GM12878 (cell line): ENCODE measurements around the gene KCNB1. TPM values are rescaled to one million over a fixed set of nuclear protein-coding genes. Genes with fewer than 3 reads are reported as not detected.

ENCODE experiments used
- ATAC-seq: fragments of 200-7000 bp; cut with Tn5 transposase; 3 replicates; pipeline ENCODE4 v1.9.1; 2020; ENCODE audit warnings: mild to moderate bottlenecking, moderate library complexity
- BruUV-seq: library from RNA; stranded (reverse); fragments of 400-500 nt; replicated peaks from 2 replicates; lab custom pipeline; 2021; lab: Mats Ljungman, UMichigan
- CTCF ChIA-PET: fragments of 300-600 bp; sonication (Branson Sonifier 250); formaldehyde crosslinking; extraction: SDS; loops from one replicate; lab custom pipeline; 2021; ENCODE audit warnings: inconsistent platforms; lab: Yijun Ruan, JAX
- POLR2A ChIA-PET: fragments of 350-600 bp; formaldehyde crosslinking; extraction: SDS; loops from one replicate; lab custom pipeline; 2021; ENCODE audit warnings: inconsistent platforms; lab: Charles Lee
- RAD21 ChIA-PET: fragments of 300-600 bp; sonication (Branson Sonifier 250); formaldehyde crosslinking; loops from one replicate; lab custom pipeline; 2023; ENCODE audit warnings: antibody characterized with exemption; ENCODE audit not compliant: unreplicated experiment; lab: Charles Lee
- SMC1A ChIA-PET: fragments of 300-600 bp; sonication (Branson Sonifier 250); formaldehyde crosslinking; loops from one replicate; lab custom pipeline; 2023; ENCODE audit not compliant: unreplicated experiment, uncharacterized antibody; lab: Charles Lee
- DNase-seq: peaks from one replicate; pipeline ENCODE4 v3.0.0-alpha.2; 2011; ENCODE audit warnings: low read depth, low spot score
- FAIRE-seq: peaks from 3 replicates; lab custom pipeline; 2011; peaks lifted over from hg19 to GRCh38; lab: Jason Lieb, UNC
- H2AFZ ChIP-seq: 2 replicates; pipeline ENCODE4 v1.6.0; 2011; ENCODE audit warnings: low read depth, low read length, control low read depth; ENCODE audit not compliant: control insufficient read depth
- H3K27ac ChIP-seq: 2 replicates; pipeline ENCODE4 v1.5.1; 2011; ENCODE audit warnings: control low read depth; ENCODE audit not compliant: control insufficient read depth, insufficient read depth
- H3K27me3 ChIP-seq, 2 experiments: replicated peaks in 1 of 2; 2 replicates each; pipeline versions ENCODE4 v1.6.0 to v1.6.1; 2011; ENCODE audit warnings: low read length in 1 of 2; ENCODE audit not compliant: control insufficient read depth in 2 of 2, insufficient read depth in 2 of 2
- H3K36me3 ChIP-seq, 2 experiments: 2 replicates each; pipeline ENCODE4 v1.5.1; 2011; ENCODE audit warnings: low read length in 1 of 2; ENCODE audit not compliant: control insufficient read depth in 2 of 2, insufficient read depth in 2 of 2
- H3K4me1 ChIP-seq: 2 replicates; pipeline ENCODE4 v1.6.1; 2011; ENCODE audit warnings: mild to moderate bottlenecking, low read length, moderate library complexity, mixed read lengths; ENCODE audit not compliant: control insufficient read depth, insufficient read depth
- H3K4me2 ChIP-seq: 2 replicates; pipeline ENCODE4 v1.6.0; 2011; ENCODE audit warnings: control low read depth; ENCODE audit not compliant: control insufficient read depth, insufficient read depth
- H3K4me3 ChIP-seq: fragments of 200-600 bp; sonication (generic); 2 replicates; pipeline ENCODE4 v1.5.1; 2016
- H3K79me2 ChIP-seq: 2 replicates; pipeline ENCODE4 v1.6.0; 2011; ENCODE audit warnings: low read length; ENCODE audit not compliant: control insufficient read depth, insufficient read depth
- H3K9ac ChIP-seq: 2 replicates; pipeline ENCODE4 v1.8.0; 2011; ENCODE audit warnings: low read length, control low read depth, mixed read lengths; ENCODE audit not compliant: control insufficient read depth, insufficient read depth
- H3K9me3 ChIP-seq: replicated peaks from 3 replicates; pipeline ENCODE4 v1.5.1; 2011; ENCODE audit warnings: mild to moderate bottlenecking, low read length; ENCODE audit not compliant: control insufficient read depth, insufficient read depth
- H4K20me1 ChIP-seq: 2 replicates; pipeline ENCODE4 v1.6.0; 2011; ENCODE audit not compliant: control insufficient read depth, insufficient read depth
- ASH2L ChIP-seq: fragments of 300-600, 200-600 bp; sonication (generic); IDR thresholded peaks from 2 replicates; pipeline ENCODE4 v1.6.1; 2017; ENCODE audit warnings: low read depth, mild to moderate bottlenecking, borderline replicate concordance
- BCL3 ChIP-seq: IDR thresholded peaks from 2 replicates; pipeline ENCODE4 v1.6.1; 2011; ENCODE audit warnings: borderline replicate concordance, low read depth, mild to moderate bottlenecking, moderate library complexity, low read length; ENCODE audit not compliant: insufficient read depth, poor library complexity, severe bottlenecking
- BMI1 ChIP-seq: fragments of 450-650 bp; IDR thresholded peaks from 2 replicates; pipeline ENCODE4 v1.6.1; 2016; ENCODE audit warnings: mild to moderate bottlenecking, moderate library complexity, borderline replicate concordance
- FOXM1 ChIP-seq: IDR thresholded peaks from 2 replicates; pipeline ENCODE4 v1.6.1; 2012; ENCODE audit warnings: low read depth, mild to moderate bottlenecking, inconsistent platforms, low read length, moderate library complexity
- HDAC6 ChIP-seq: fragments of 200-600 bp; sonication (generic); IDR thresholded peaks from one replicate; pipeline ENCODE4 v1.8.0; 2017; ENCODE audit warnings: antibody characterized with exemption; ENCODE audit not compliant: unreplicated experiment
- MLLT1 ChIP-seq: fragments of 450-650 bp; IDR thresholded peaks from 2 replicates; pipeline ENCODE4 v1.6.1; 2016; ENCODE audit warnings: mild to moderate bottlenecking
- NFYA ChIP-seq: IDR thresholded peaks from 2 replicates; pipeline ENCODE4 v1.6.1; 2011; ENCODE audit warnings: low read depth, mild to moderate bottlenecking, low read length, improper control_type of control experiment, borderline replicate concordance
- NR2C2 ChIP-seq: IDR thresholded peaks from 2 replicates; pipeline ENCODE4 v1.6.1; 2011; ENCODE audit warnings: borderline replicate concordance, low read depth; ENCODE audit not compliant: control insufficient read depth, insufficient read length
- POLR2AphosphoS2 ChIP-seq: IDR thresholded peaks from 2 replicates; pipeline ENCODE4 v1.6.1; 2011; ENCODE audit warnings: low read depth, mild to moderate bottlenecking, low read length, improper control_type of control experiment, moderate library complexity
- RAD21 ChIP-seq: IDR thresholded peaks from 2 replicates; pipeline ENCODE4 v1.6.1; 2011; ENCODE audit warnings: mild to moderate bottlenecking, low read depth, low read length, moderate library complexity; ENCODE audit not compliant: insufficient read depth
- RB1 ChIP-seq: fragments of 450-650 bp; formaldehyde crosslinking; IDR thresholded peaks from 2 replicates; pipeline ENCODE4 v1.6.1; 2017; ENCODE audit warnings: mild to moderate bottlenecking, borderline replicate concordance
- SIN3A ChIP-seq: IDR thresholded peaks from 2 replicates; pipeline ENCODE4 v1.6.1; 2012; ENCODE audit warnings: low read depth, low read length, improper control_type of control experiment
- WRNIP1 ChIP-seq: IDR thresholded peaks from 2 replicates; pipeline ENCODE4 v1.6.1; 2011; ENCODE audit warnings: low read depth, low read length, improper control_type of control experiment, borderline replicate concordance
- YY1 ChIP-seq: IDR thresholded peaks from 2 replicates; pipeline ENCODE4 v1.6.1; 2011; ENCODE audit warnings: low read depth, mild to moderate bottlenecking, low read length
- ZNF687 ChIP-seq: fragments of 450-650 bp; IDR thresholded peaks from 2 replicates; pipeline ENCODE4 v1.6.1; 2017; ENCODE audit warnings: mild to moderate bottlenecking, moderate library complexity
- WGBS: methylation state at CpG from one replicate; pipeline ENCODE4 v1.1.6; 2016; ENCODE audit warnings: low lambda C conversion rate; ENCODE audit not compliant: insufficient replicate concordance, insufficient coverage; ENCODE audit errors: missing lambda C conversion rate; 5-methylcytosine and 5-hydroxymethylcytosine counted together
- in situ Hi-C: fragments of 300-500 bp; cut with MboI; formaldehyde crosslinking; loops from 9 replicates; pipeline ENCODE4 v1.14.3; 2018; ENCODE audit warnings: mixed read lengths
- intact Hi-C: fragments of 100-400 bp; cut with micrococcal nuclease; formaldehyde crosslinking; loops from one replicate; pipeline ENCODE4 v1.14.2; 2022; ENCODE audit not compliant: unreplicated experiment
- polyA plus RNA-seq, 11 experiments: library from polyadenylated mRNA; depleted of rRNA in 4 of 11; unstranded in 6 of 11; stranded (reverse) in 5 of 11; fragments of >200 nt; fragmentation: Nextera tagmentation in 4 of 11; fragmentation: Illumina TruSeq in 1 of 11; extraction: Ambion mirVana in 4 of 11; extraction: Trizol in 1 of 11; gene quantifications; 1 replicate in 1 of 11; 2 replicates in 10 of 11; pipeline versions ENCODE4 v1.2.1 to v1.2.3, GENCODE V29; 2011 to 2016; ENCODE audit warnings: inconsistent platforms in 2 of 11, missing spikeins in 2 of 11, low read depth in 1 of 11
- total RNA-seq, 4 experiments: library from RNA; depleted of rRNA in 3 of 4; stranded (reverse); fragments of >200 nt in 3 of 4; fragmentation: Illumina TruSeq in 1 of 4; extraction: Trizol in 1 of 4; gene quantifications; 2 replicates each; pipeline versions ENCODE4 v1.2.1 to v1.2.3, GENCODE V29; 2013 to 2021

The KCNB1 gene
- total and polyA plus RNA-seq, 10 of the 15 experiments (the other 5 are each of a cell fraction or from before 2014, with no cell fraction given): 0.02 to 0.08 (median 0.03) TPM; not detected in 7

- in situ Hi-C loops: loop anchor here (25.0 kb wide), 1 partner anchor 175 kb away; no protein-coding TSS in a partner anchor
- intact Hi-C loops: no loop called here
- H2AFZ ChIP-seq: no peak overlapping the region
- ATAC-seq (no peak), FAIRE-seq (no peak), DNase-seq (no peak)
- 17% methylated on average over 2 of the region's 2 CpGs for WGBS
- no peak overlapping the region for H3K4me2 ChIP-seq
- peaks cover 2 to 4% of the 10 kb centered on the region in 2 experiments; a peak in 2 of 4 replicates for H3K27me3 ChIP-seq
- no peak overlapping the region for H3K27ac ChIP-seq
- ChIA-PET CTCF (interaction anchor here (0.6 kb wide), 1 partner anchor 687 kb away, joined by 3 read pairs; no protein-coding TSS in a partner anchor), SMC1A (no interaction called here), RAD21 (no interaction called here), POLR2A (no interaction called here)
- H3K79me2 ChIP-seq: no peaks in the 10 kb centered on the region
- H3K4me3 ChIP-seq: no peak overlapping the region
- H4K20me1 ChIP-seq: no peaks in the 10 kb centered on the region
- TF ChIP-seq SIN3A (no peak), WRNIP1 (no peak), RAD21 (no peak), RB1 (no peak), FOXM1 (no peak), MLLT1 (no peak), NR2C2 (no peak), ZNF687 (no peak), BCL3 (no peak), NFYA (no peak), BMI1 (no peak), HDAC6 (no peak), ASH2L (no peak), POLR2AphosphoS2 (no peak), YY1 (no peak)
- no peaks in the 10 kb centered on the region for H3K36me3 ChIP-seq
- H3K4me1 ChIP-seq: no peaks in the 10 kb centered on the region
- BruUV-seq: no TSS peak
- no peak overlapping the region for H3K9ac ChIP-seq
- no peaks in the 10 kb centered on the region for H3K9me3 ChIP-seq
These were observed 29.5 kb upstream of the KCNB1 start for GRCh38 chr20:49511788-49512525.
